Peyer's patch (tissue), 4 donors: Measurements from ENCODE around the gene TMEM222.

Experiments
- POLR2A ChIP-seq, 2 donors: fragments of 450-650 bp; IDR thresholded peaks; one replicate each; pipeline ENCODE4 v1.5.1; 2017; ENCODE audit warnings: antibody characterized with exemption in 2 of 2, mild to moderate bottlenecking in 2 of 2, moderate library complexity in 2 of 2
- TF ChIP-seq, protein P1 (sequence below), 6 experiments: fragments of 450-650 bp in 4 of 6; fragments of 200-600 bp in 2 of 6; sonication (generic) in 1 of 6; IDR thresholded peaks; one replicate each; pipeline ENCODE4 v1.5.1; 2017 to 2019; ENCODE audit warnings: antibody characterized with exemption in 6 of 6, mild to moderate bottlenecking in 3 of 6, moderate library complexity in 1 of 6

DNA sequence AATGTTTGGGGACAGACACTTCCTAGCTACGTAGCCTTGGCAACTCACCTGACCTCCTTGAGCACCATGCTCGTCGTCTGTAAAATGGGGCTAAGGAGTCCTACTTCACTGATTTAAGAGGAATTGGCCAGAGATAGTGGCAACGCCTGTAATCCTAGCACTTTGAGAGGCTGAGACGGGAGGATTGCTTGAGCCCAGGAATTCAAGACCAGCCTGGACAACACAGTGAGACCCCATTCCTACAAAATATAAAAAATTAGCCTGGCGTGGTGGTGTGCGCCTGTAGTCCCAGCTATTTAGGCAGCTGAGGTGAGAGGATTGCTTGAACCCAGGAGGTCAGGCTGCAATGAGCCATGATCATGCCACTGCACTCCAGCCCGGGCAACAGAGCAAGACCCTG lies 24.4 kb downstream of the TMEM222 start:
- TF ChIP-seq, protein P1, sequence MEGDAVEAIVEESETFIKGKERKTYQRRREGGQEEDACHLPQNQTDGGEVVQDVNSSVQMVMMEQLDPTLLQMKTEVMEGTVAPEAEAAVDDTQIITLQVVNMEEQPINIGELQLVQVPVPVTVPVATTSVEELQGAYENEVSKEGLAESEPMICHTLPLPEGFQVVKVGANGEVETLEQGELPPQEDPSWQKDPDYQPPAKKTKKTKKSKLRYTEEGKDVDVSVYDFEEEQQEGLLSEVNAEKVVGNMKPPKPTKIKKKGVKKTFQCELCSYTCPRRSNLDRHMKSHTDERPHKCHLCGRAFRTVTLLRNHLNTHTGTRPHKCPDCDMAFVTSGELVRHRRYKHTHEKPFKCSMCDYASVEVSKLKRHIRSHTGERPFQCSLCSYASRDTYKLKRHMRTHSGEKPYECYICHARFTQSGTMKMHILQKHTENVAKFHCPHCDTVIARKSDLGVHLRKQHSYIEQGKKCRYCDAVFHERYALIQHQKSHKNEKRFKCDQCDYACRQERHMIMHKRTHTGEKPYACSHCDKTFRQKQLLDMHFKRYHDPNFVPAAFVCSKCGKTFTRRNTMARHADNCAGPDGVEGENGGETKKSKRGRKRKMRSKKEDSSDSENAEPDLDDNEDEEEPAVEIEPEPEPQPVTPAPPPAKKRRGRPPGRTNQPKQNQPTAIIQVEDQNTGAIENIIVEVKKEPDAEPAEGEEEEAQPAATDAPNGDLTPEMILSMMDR (IDR thresholded peaks at IDR 0.05): no peak
- no peak for TF ChIP-seq POLR2A (IDR thresholded peaks at IDR 0.05)
